GM21717 (cell line): ENCODE measurements around the gene ZNF106.

Experiments used
- ATAC-seq: cut with Tn5 transposase; IDR thresholded peaks from one replicate; pipeline ENCODE4 v1.9.1; 2021; ENCODE audit warnings: mild to moderate bottlenecking, moderate library complexity; ENCODE audit not compliant: unreplicated experiment

The ZNF106 gene

DNA sequence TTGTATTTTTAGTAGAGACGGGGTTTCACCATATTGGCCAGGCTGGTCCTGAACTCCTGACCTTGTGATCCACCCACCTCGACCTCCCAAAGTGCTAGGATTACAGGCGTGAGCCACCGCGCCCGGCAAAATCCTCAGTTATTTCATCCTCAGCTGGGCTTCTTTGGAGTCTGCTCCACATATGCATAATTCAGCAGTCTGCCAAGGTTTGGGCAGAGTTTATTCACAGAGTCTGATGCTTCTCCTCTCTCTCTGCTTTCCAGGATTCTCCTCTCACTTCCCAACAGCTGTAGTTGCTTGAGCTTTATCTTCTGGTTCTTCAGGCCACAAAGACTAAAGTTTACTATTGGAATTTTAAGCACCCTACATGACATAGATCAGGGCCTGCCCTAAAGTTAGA lies 8.2 kb downstream of the ZNF106 start:
- no peak for ATAC-seq

DNA sequence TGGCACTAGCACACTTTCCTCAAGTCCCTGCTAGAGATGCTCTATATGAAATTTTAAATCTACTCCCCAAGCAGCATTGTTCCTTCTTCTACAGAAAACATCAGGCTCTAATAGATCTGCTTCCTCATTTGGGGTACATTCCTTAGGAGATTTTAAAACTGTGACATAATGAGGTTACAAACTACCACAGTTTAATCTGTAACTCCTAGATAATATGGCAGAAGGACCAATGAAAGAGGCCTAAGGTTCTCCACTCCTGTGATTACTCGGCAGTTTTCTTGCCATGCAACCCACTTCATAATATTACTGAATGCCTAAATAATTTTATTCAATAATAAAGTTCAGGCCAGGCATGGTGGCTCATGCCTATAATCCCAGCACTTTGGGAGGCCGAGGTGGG lies 16.1 kb downstream of the ZNF106 start:
- ATAC-seq, result no peak

DNA sequence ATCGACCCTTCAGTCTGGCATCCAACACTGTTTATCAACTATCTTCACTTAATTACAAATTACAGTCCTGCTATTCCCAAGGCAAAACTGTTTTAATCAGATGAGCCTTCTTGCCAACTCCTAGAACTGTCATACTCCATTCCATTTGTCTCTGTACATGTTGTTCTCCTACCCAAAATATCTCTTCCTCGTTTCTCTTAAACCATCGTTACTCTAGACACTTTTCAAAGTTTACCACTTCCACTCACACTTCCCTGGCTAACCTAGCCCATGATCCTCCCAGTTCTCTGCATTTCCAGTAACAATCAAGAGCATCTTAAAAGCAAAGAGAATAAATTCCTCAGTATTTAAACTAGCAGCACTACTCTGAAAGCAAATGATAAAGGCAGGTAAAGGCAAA lies 19.9 kb downstream of the ZNF106 start:
- no peak for ATAC-seq

DNA sequence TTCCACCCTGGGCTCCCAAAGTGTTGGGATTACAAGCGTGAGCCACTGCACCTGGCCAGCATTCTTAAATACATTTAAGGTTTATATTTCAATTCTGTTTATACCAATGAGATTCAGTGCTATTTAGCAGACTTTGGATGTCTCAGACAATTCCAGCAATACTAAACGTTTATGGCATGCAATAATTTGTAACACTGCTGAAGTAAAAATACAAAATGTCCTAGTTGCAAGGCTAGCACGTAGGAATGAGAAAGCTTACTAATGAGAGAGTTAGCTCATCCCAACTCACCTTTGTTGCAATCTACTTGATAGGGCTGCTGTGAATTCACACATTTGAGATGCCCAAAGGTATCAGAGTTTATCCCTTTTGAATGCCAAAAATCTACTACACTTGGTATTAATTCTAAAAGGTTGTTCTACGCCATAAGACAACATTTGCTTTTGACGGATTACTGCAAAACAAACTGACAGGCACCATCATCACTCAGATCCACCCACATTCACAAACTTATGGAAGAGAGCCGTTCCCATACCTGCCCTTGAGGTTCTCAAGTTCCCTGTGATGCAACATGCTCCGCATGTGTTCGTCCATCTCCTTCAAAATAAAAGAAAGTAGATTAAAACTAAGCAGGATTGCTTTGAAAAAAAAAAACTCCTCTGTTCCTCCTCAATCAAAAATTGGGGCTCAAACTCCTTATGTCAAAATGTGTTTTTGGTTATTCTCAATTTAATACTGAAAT lies 25.3 kb downstream of the ZNF106 start:
- no peak for ATAC-seq

DNA sequence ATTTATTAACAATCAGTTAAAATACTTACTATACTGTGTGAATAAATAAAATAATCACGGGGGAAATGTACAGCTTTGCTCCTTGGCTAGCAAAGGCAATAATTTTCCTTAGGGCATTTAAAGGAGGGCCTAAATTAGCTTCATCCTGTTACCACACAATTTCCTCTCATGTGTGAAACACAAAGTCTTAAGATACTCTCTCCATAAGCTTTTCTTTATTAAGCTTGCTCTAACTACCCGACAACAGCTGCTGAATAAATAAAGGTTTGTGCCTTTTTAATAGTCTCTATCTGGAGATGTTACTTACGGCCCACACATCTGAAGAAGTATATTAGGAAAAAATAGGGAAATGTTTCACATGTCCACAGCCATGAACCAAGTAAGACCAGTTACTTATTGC lies 29.7 kb downstream of the ZNF106 start:
- no peak for ATAC-seq

DNA sequence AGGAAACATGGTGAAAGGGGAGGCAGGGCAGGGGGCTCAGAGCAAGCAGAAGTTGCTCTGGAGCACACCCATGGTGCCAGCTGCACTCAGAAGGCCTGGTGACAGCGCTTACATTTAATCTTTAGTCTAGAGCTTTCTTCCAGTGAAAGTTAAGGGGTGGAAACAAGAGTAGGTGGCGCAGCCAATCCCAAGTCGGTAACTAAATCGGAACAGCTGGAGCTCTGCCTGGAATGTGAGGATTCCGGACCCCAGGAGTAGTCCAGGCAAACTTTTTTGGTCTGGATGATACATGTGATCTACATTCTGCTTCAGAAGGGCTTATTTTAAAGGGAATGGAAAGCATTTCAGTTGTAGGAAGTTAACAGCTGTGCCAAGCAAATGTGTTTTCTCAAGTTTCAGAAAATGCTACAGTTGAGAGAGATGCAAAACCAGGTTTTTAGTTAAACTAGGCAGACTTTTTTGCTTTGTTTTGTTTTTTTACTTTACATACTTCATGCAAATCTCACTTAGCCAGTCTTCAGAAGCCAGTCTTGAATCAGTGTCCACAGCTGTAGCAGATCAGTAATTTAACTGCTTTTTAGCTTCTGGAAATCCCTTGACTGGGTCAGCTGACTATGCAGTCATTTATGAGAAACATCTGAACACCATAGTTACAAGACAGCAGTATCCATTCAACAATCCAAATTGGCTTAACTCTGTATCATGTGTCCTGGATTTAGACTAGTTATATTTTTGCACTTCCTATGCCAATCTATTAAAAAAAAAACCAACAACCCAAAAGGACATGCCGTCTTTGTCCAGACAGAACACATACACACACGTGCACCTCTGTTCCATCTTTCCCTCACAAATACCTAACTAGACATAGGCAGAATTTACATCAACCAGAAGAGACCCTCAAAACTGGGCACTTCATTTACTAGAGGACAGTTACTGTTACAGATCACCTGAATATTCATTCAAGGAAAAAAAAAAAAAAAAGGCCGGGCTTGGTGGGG lies 33.2 kb downstream of the ZNF106 start:
- ATAC-seq, result peak; percentile 77

DNA sequence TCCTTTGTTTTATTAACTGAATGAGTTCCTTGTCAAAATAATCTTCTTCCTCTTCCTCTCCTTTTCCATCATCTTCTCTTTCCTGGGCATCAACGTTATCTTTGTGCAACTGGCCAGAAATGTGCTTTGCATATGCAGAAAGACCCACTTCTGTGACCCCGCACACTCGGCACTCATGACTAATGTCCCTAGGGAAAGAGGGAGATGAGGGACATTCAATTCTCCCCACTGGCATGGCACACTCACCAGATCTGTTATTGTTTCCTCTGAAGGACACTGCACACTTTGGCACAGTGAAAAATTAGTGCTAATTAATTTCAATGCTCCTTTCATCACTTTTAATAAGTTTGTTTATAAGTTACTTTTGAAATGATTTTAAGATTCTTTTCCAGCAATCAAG lies 34.0 kb downstream of the ZNF106 start:
- no peak for ATAC-seq

DNA sequence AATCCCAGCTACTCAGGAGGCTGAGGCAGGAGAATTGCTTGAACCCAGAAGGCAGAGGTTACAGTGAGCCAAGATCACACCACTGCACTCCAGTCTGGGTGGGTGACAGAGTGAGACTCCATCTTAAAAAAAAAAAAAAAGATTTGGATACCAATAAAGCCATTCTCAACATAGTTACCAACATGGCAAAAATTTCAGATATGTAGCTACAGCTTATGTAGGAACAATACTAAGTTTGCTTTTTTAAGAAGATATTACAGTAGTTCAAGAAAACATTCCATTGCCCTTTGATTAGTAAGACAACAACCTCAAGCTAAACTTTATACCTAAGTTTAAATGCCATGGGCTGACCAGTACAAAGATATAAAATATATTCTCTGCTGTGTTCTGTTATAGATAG lies 34.4 kb downstream of the ZNF106 start:
- ATAC-seq, result no peak

DNA sequence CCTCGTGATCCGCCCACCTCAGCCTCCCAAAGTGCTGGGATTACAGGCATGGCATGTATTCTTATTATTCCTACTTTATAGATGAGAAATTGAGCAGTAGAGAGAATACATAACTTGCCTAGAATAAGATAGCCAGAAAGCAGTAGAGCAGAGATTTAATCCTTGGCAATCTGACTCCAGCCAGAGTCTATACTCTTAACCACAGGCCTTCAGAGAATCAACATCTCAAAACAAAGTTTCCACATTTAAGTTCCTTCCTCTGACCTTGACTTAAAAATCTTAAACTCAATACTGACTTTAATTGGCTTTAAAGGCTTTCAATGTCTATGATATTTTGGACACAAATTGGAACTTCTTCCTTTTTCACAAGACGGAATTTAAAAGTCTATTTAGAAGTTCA lies 37.1 kb downstream of the ZNF106 start:
- ATAC-seq, result no peak

DNA sequence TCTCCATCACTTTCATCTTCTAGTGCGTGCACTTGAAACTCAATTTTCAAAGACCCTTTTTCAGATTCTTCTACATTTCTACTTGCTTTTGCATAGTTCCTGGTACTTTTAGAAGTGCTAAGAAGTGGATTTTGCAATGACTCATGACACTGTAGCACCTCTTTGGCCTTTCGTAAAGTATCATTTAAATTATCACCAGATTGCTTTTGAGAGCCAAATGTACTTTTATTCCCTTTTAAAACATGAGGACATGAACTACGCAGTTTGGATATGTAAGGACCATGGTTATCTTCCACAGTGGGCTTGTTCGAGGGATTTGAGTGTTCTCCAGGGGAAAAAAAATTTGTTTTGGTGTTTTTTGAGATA lies 40.5 kb downstream of the ZNF106 start:
- ATAC-seq, result no peak

DNA sequence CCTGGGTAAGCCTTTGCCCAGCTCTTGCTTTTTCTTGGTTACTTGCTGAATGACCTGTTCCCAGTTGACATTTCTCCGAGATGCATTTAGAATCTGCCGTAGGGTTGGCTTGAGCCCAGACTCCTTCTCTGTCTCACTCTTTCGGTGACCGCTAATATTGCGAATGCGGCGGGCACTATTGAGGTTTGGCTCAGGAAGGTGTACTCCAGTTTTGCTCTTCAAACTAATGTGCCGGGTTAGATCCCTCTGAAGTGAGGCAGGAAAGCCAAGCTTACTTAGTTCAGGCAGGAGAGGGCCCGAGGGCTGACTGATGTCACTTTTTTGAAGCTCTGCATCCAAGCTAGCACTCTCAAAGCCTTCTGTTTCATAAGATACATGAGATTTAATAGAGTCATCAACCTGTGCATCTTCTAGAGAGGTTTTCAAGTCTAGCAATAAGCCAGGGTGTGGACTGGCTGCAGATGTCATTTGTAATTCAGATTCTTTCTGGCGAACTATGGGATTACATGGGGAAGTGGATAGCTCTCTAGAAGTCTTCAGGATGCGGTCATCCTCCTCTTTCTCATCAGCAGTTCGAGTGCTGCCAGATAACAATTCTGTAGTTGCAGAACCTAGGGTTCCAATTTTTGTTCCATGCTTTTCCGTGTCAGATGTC lies 41.0 kb downstream of the ZNF106 start:
- no peak for ATAC-seq

DNA sequence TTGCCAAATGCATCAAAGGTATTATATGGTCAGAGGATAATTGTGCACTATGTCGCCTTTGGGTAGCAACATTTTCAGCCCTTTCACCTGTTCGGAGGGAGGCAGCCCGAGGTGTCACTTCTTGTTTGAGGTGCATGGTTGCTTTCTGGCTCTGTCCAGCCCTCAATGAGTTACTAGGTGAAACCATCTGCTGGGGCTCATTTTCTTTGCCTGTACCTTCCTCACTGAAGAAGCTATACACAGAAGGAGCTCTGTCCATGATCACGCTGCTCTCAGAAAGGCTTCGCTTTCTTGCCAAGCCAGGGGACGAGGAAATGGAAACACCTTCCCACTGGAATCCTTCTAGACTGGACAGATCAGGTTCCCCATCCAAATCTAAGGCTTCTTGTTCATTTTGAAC lies 42.7 kb downstream of the ZNF106 start:
- no peak for ATAC-seq

DNA sequence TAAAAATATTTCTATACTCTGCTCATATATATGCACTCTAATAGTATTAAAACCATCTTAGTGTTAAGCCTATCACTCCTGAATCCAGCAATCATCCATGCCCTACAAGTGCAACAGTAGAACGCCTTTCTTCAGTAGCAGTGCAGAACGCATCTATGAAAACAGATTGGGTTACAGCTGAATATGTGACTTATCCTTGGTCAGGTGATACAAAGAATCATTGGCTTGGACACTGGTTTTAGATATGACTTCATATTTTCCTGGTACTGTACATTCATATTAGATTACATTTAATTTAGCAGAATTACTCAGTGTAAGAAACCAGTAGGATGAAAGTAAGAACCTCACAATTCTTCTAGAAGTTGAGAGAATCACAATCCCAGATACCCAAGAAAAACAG lies 43.3 kb downstream of the ZNF106 start:
- ATAC-seq, result no peak

DNA sequence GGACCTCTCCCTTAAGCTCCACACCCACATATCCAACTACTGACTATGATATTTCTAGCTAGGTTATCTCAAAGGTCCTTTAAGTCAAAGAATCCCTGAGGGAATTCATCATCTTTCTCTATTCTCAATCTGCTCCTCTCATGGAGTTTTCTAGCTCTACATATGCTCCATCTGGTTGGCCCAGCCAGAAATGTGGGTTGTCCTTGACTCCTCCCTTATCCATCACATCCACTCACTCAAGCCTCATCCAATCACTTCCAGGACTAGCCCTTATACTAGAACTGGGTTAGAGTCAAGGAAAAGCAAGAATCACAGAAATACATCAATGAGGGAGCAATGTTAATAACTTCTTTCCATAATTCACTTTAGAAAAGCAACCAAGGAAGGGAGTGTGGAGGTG lies 45.4 kb downstream of the ZNF106 start:
- ATAC-seq, result no peak

DNA sequence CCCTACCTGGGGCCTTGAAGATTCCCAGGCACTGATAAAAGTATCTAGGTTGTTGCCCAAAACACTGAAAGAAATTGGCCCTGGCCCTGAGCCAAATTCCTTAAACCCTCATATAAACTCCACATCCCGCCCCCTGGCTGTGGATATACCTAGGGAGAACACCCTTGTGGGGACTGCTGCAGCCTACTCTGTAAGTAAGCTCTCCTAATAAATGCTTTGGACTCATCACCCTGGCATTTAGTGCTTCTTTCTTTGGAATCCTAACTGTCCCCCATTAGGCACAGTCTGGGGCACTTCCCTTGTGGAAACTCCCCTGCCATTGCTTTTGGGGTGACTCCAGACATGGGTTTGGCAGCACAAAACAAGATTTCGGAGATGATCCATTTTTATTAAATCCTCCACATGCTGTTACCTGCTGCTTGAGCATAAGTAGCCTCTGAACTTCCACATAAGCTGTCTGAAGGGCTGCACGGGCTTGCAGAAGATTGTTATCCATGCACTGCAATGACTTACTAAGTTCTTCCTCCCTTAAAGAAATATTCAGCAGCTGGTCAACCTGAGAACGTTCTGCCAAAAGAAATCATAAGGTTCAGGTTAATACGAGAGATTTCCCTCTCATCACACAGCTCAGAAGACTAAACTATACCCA lies 46.4 kb downstream of the ZNF106 start:
- ATAC-seq, result no peak

DNA sequence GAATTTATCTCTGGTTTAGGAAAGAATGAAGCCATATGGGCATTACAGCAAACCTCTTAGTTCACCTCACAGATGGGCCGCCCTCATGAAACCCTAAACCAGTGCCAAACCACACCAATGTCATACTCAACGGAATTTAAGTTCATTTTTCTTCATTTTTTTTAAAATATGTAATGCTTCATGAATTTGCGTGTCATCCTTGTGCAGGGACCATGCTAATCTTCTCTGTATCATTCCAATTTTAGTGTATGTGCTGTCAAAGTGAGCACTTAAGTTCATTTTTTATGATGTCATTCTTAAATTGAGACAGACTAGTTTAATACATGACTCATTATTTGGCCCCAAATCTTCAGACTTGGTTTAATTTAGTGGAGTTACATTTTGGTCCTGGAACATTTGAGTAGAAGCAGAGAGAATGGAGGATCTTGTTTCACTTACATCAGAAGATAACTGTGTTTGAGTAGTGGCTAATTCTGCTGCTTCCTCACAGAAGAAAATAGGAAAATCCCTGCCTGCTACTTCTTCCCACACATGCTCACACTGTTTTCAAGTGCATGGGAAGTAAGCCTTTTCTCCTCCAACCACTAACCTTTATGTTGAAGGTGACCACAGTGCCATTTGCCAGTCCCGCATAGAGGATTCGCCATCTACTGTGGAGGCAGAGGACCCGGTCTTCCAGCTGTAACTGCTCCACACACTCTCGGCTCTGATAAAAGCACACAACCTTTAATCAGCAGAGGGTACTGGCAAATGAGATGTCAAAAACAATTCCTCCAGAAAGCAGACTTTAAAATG lies 63.3 kb downstream of the ZNF106 start:
- no peak for ATAC-seq

DNA sequence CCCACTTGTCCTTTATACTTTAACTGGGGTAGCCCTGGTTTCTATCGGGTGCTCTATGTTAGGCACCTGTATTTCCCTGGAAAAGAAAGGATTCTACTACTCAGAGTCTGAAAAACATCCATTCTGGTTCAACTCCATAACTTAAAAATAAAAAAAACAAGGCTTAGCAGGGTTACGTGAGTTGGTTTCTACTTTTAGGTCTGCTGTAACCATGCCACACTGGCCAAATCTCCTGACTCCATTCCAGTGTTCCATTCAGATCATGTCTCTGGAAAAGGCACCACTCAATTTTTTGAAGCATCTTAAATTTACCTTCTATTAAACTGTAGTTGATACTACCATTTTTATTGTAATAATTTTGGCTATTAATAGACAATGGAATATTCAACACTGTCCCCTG lies 69.6 kb downstream of the ZNF106 start:
- ATAC-seq, result no peak

DNA sequence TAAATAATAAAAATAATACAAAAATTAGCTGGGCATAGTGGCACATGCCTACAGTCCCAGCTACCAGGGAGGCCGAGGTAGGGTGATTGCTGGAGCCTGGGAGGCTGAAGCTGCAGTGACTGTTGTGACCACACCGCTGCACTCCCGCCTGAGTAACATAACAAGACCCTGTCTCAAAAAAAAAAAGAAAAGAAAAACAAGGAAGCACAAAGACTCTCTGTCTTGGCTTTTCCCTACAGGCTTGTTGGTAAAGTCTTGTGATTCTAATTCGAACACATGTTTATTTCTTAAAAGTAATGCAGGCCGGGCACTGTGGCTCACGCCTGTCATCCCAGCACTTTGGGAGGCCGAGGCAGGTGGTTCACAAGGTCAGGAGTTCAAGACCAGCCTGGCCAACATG lies 71.6 kb downstream of the ZNF106 start:
- ATAC-seq, result no peak

DNA sequence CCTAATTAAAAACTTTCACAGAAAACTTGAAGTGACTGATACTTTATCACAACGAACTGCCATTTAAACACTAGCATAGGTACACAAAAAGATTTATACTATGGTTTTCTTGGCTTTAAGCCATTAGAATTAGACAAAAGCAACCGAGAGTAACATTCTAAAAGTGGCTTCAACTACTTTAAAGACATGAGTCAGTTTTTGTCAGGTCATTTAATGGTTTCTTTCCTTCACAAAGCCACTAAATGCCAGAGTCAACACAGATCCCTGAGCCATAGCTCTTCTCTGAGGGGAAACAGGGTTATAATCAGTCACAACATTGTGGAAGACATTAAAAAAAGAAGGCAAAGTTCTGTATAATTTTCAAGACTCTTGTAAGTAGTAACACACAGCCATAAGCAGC lies 77.0 kb downstream of the ZNF106 start:
- no peak for ATAC-seq

DNA sequence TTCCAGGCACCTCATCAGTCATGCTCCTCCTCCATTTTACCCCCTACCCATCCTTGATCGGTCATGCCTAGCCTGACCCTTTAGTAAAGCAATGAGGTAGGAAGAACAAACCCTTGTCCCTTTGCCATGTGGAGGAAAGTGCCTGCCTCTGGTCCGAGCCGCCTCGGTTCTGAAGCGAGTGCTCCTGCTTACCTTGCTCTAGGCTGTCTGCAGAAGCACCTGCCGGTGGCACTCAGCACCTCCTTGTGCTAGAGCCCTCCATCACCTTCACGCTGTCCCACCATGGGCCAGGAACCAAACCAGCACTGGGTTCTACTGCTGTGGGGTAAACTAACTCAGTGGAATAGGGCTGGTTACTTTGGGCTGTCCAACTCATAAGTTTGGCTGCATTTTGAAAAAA lies 79.1 kb downstream of the ZNF106 start:
- no peak for ATAC-seq
